Right atrium auricular region (tissue), 2 donors: ENCODE data around the gene CAPZB. TPM values are rescaled to one million over a fixed set of nuclear protein-coding genes. Genes with fewer than 3 reads are reported as not detected.
A peak's percentile ranks its signal among the peaks of the same experiment; 100 is the strongest.

Experiments
- DNase-seq: peaks from one replicate; pipeline ENCODE4 v3.0.0-alpha.2; 2019; ENCODE audit warnings: low spot score
- H3K27ac ChIP-seq, 2 donors: fragments of 200-600 bp; sonication (generic); 1 replicate in 1 of 2; 2 replicates in 1 of 2; pipeline ENCODE4 v1.5.1; 2016 to 2019
- H3K27me3 ChIP-seq, 2 donors: fragments of 200-600 bp; sonication (generic); one replicate each; pipeline versions ENCODE4 v1.5.1 to v1.6.0; 2017 to 2019
- H3K36me3 ChIP-seq: fragments of 200-600 bp; sonication (generic); one replicate; pipeline ENCODE4 v1.5.1; 2016
- H3K4me1 ChIP-seq, 2 donors: fragments of 200-600 bp; sonication (generic); one replicate each; pipeline versions ENCODE4 v1.5.1 to v1.6.0; 2017 to 2019
- H3K4me3 ChIP-seq, 2 donors: fragments of 200-600 bp; sonication (generic); 1 replicate in 1 of 2; 2 replicates in 1 of 2; pipeline ENCODE4 v1.5.1; 2017 to 2019; ENCODE audit warnings: mild to moderate bottlenecking in 1 of 2, moderate library complexity in 1 of 2
- H3K9me3 ChIP-seq, 2 donors: fragments of 200-600 bp; sonication (generic); one replicate each; pipeline ENCODE4 v1.5.1; 2019
- total RNA-seq, 2 donors: library from RNA; depleted of rRNA; stranded (reverse); fragments of >200 nt; gene quantifications; one replicate each; pipeline ENCODE4 v1.1.0, GENCODE V29; 2016
- TF ChIP-seq, protein P1 (sequence below), 2 donors: fragments of 200-600 bp; sonication (generic); IDR thresholded peaks; one replicate each; pipeline ENCODE4 v1.5.1; 2019; ENCODE audit warnings: antibody characterized with exemption in 2 of 2

Gene CAPZB
- total RNA-seq, 2 donors from 2014 or later, result 87.8 to 122 TPM

DNA sequence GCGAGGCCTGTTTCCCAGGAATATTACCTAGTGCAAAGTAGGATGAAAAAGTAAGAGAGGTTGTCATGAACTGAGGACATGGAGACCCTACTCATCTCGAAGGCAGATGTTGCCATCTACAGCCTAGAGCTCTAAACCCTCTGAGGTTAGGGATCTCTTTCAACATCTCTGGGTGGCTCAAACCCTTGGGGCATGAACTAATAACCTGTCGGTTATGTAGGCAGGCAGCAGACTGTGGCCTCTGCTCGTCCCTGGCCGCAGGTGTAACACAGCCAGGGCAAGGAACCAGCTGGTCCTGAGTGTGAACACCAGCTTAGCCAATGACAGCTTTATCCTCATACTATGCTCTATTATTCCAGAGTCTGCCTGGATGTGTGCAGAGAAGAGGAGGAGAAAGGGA is 13.2 kb downstream of the CAPZB start:
- DNase-seq, result no peak
- H3K4me1 ChIP-seq, result peaks cover 0 to 77% of the 10 kb centered on the region in 2 donors

DNA sequence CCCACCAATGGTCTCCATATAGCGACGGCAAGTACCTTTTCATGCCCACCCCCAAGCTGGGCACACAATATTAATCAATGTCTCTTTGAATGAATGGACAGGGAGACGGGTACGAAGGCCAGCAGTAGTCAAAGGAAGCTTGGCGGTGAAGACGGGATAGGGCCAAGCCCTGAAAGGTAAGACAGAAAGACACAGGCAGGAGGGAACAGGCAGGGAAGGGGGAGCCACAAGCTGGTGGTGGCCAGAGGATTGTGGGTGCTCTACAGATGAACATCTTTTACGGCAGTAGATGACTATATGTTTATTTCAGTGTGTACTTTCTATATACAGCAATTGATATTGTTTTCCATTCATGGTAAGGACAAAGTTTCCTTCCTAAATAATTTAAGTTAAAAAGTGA is 16.3 kb downstream of the CAPZB start:
- no peak for DNase-seq
- TF ChIP-seq, protein P1, sequence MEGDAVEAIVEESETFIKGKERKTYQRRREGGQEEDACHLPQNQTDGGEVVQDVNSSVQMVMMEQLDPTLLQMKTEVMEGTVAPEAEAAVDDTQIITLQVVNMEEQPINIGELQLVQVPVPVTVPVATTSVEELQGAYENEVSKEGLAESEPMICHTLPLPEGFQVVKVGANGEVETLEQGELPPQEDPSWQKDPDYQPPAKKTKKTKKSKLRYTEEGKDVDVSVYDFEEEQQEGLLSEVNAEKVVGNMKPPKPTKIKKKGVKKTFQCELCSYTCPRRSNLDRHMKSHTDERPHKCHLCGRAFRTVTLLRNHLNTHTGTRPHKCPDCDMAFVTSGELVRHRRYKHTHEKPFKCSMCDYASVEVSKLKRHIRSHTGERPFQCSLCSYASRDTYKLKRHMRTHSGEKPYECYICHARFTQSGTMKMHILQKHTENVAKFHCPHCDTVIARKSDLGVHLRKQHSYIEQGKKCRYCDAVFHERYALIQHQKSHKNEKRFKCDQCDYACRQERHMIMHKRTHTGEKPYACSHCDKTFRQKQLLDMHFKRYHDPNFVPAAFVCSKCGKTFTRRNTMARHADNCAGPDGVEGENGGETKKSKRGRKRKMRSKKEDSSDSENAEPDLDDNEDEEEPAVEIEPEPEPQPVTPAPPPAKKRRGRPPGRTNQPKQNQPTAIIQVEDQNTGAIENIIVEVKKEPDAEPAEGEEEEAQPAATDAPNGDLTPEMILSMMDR (IDR thresholded peaks at IDR 0.05), result no peak
- Histone ChIP-seq H3K9me3 (no peaks in the 10 kb centered on the region), H3K4me3 (no peak overlapping the region), H3K27me3 (no peaks in the 10 kb centered on the region), H3K4me1 (peaks cover 0 to 72% of the 10 kb centered on the region in 2 donors), H3K27ac (peak overlapping the region; percentile 64 to 76), H3K36me3 (peaks cover 7% of the 10 kb centered on the region)

More for the DNA sequence above, 13.2 kb downstream of the CAPZB start:
- Histone ChIP-seq H3K36me3 (peaks cover 7% of the 10 kb centered on the region), H3K27ac (no peak overlapping the region), H3K27me3 (no peaks in the 10 kb centered on the region), H3K9me3 (no peaks in the 10 kb centered on the region), H3K4me3 (no peak overlapping the region)
- TF ChIP-seq, protein P1 (IDR thresholded peaks at IDR 0.05), result no peak

DNA sequence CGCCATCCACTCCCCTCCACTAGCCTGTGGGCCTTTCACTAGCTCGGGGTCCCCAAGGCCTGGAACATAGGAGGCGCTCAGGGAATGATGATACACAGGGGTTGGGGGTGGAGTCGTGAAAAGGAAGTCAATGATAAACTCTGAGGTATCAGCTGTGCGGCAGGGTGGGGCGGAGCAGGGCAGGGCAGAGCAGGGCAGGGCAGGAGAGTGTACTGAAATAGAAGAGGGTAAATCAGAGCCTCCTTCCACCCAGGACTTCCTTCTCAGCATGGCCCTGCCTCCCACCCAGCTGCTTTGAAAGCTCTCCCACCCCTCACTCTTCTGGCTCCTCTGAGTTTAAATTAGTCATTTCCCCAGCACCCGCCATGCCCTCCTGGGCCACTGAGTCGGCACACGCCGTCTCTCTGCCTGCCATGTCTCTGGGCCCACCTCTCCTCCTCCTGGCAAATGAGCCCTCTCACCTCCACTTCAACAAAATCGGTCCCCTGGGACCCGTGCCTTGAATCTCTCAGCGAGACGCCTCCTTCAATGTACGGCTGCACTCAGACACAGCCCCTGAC is 16.9 kb downstream of the CAPZB start:
- DNase-seq, result no peak
- Histone ChIP-seq H3K4me1 (peaks cover 0 to 73% of the 10 kb centered on the region in 2 donors), H3K27ac (peak overlapping the region; percentile 64 to 76)

DNA sequence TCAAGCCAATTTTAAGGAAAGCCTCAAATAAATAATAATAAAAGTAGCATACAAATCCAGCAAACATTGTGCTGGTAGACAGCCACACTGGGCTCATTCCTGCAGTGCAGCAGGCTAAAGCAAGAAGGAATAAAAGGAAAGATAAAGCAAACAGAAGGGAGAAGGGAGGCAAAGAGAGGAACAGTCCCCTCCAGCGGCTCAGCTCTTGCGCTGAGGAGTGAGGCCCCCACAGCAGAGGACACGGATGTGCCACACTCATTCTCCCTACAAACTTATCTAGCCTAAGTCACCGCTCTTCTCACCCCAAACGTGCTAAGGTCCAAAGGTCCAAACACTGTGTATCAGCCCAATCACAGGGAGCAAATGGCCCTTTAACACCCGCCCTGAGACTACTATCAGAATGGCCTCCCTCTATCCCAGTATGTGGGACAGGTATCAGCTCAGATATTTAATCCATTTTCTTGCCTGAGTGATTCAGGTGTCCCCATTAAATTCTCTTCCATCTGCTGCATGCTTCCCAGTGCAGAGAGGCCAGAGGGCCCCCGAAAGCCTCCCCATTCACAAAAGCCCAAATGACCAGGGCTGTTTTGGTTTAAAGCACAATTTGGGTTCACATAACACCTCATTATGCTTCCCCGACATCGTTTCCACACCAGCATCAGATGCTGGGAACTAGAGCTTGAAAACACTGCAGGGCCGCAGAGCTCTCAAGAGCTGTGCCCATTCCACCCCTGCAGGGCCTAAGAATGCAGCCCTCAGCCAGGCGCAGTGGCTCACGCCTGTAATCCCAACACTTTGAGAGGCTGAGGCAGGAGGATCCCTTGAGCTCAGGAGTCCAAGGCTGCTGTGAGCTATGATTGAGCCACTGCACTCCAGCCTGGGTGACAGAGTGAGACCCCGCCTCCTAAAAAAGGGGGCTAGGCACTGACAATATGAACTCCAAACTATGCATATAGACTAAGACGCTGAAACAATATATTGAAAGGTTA is 17.8 kb downstream of the CAPZB start:
- TF ChIP-seq, protein P1 (IDR thresholded peaks at IDR 0.05), result no peak
- Histone ChIP-seq H3K4me3 (no peak overlapping the region), H3K27me3 (no peaks in the 10 kb centered on the region), H3K27ac (no peak overlapping the region), H3K4me1 (peaks cover 0 to 82% of the 10 kb centered on the region in 2 donors), H3K36me3 (no peaks in the 10 kb centered on the region), H3K9me3 (no peaks in the 10 kb centered on the region)
- no peak for DNase-seq

More for the DNA sequence above, 16.9 kb downstream of the CAPZB start:
- TF ChIP-seq, protein P1 (IDR thresholded peaks at IDR 0.05), result no peak
- no peaks in the 10 kb centered on the region for H3K27me3 ChIP-seq
- H3K9me3 ChIP-seq, result no peaks in the 10 kb centered on the region
- H3K4me3 ChIP-seq, result no peak overlapping the region
- H3K36me3 ChIP-seq, result peaks cover 4% of the 10 kb centered on the region

DNA sequence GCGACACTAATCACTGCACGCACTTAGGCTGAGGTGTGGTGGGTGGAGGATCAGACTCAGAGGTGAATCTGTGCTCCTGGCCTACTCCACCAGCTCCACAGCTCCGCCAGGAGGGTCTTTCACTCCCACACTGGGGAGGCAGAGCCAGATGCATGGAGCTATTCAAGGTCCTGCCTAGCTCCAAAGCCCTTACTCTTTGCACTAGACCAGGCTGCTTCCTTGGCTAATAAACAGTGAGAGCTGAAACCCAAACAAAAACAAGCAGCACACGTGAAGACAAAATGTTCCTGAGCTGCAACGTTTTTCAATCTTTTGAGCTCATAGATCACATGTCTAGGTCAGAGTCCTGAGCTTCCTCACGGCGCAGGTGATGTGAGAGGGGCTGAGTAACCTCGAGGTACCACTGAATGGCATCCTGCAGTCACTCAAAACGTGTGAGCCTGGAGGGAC is 19.2 kb downstream of the CAPZB start:
- TF ChIP-seq, protein P1 (IDR thresholded peaks at IDR 0.05), result no peak
- Histone ChIP-seq H3K27ac (peak overlapping the region in 1 of 2 donors; percentile 41), H3K27me3 (no peaks in the 10 kb centered on the region), H3K4me1 (peaks cover 0 to 85% of the 10 kb centered on the region in 2 donors), H3K36me3 (no peaks in the 10 kb centered on the region), H3K9me3 (no peaks in the 10 kb centered on the region), H3K4me3 (no peak overlapping the region)
- DNase-seq, result no peak
